Measurements from ENCODE around the gene INMT. TPM values are rescaled to one million over a fixed set of nuclear protein-coding genes. Genes with fewer than 3 reads are reported as not detected.

INMT gene
- total and polyA plus RNA-seq, 2 of the 13 experiments (the other 11 are each of a cell fraction or from before 2014, with no cell fraction given) = not detected

- Histone ChIP-seq H4K20me1 (ENCODE audit: insufficient read depth, low read length) (no peaks in the 10 kb centered on the region), H3K9me3 (ENCODE audit: low read length) (no peaks in the 10 kb centered on the region), H3K4me2 (ENCODE audit: low read depth, low read length) (no peak overlapping the region), H3K4me3 (replicated peaks in 1 of 3; ENCODE audit: insufficient read depth in 1 of 3, low read depth in 2 of 3, low read length in 3 of 3) (no peak overlapping the region), H3K27me3 (ENCODE audit: control insufficient read depth in 1 of 2, insufficient read depth in 2 of 2, low read length in 2 of 2) (peaks cover 0 to 35% of the 10 kb centered on the region in 2 experiments; a peak in 2 of 5 replicates), H3K9ac (ENCODE audit: insufficient read depth, low read depth, low read length) (no peak overlapping the region), H3K27ac (ENCODE audit: extremely low read length, insufficient read depth, low read length) (no peak overlapping the region), H3K36me3 (replicated peaks in 1 of 2; ENCODE audit: control insufficient read depth in 1 of 2, insufficient read depth in 2 of 2, low read length in 2 of 2) (no peaks in the 10 kb centered on the region), H3K4me1 (ENCODE audit: insufficient read depth, low read length) (no peaks in the 10 kb centered on the region), H2AFZ (ENCODE audit: low read length) (no peak overlapping the region), H3K79me2 (ENCODE audit: insufficient read depth, low read length) (no peaks in the 10 kb centered on the region)
- in situ Hi-C loops (cut with HindIII; ENCODE audit: extremely low pct_ligation_motif_present, low pct_unique_long_range_greater_than_20kb) = no loop called here
- FAIRE-seq (no peak), ATAC-seq (no peak), DNase-seq (ENCODE audit: low spot score) (no peak)
- CTCF ChIA-PET (ENCODE audit: low intra/inter-chr PET ratio, low total read pairs) = no interaction called here
- BruUV-seq (replicated peaks) = no TSS peak
- no CpG with 5 or more reads among the region's 6 CpGs for WGBS (ENCODE audit: low lambda C conversion rate)
- intact Hi-C loops (cut with micrococcal nuclease; ENCODE audit: unreplicated experiment) = no loop called here
- POLR2A ChIA-PET = no interaction called here
- TF ChIP-seq DZIP1 (CRISPR knock-in tag; IDR thresholded peaks at IDR 0.05) (no peak), ZBTB21 (CRISPR knock-in tag; IDR thresholded peaks at IDR 0.05) (no peak), TAF15 (IDR thresholded peaks at IDR 0.05; ENCODE audit: low read depth, low read length, poor library complexity, severe bottlenecking) (no peak), ZBTB2 (CRISPR knock-in tag; IDR thresholded peaks at IDR 0.05; ENCODE audit: low read depth) (no peak), CHD4 (IDR thresholded peaks at IDR 0.05; ENCODE audit: borderline replicate concordance, low read length) (no peak), BCL6 (CRISPR knock-in tag; IDR thresholded peaks at IDR 0.05) (no peak), KDM4B (CRISPR knock-in tag; IDR thresholded peaks at IDR 0.05) (no peak), PHB2 (IDR thresholded peaks at IDR 0.05; ENCODE audit: partially characterized antibody) (no peak), PCBP2 (optimal IDR thresholded peaks at IDR 0.05; ENCODE audit: low read depth, low read length, poor library complexity, severe bottlenecking) (no peak), ZNF703 (CRISPR knock-in tag; IDR thresholded peaks at IDR 0.05; ENCODE audit: borderline replicate concordance) (no peak), ZNF331 (CRISPR knock-in tag; IDR thresholded peaks at IDR 0.05) (no peak)
- TF ChIP-seq, protein P1, sequence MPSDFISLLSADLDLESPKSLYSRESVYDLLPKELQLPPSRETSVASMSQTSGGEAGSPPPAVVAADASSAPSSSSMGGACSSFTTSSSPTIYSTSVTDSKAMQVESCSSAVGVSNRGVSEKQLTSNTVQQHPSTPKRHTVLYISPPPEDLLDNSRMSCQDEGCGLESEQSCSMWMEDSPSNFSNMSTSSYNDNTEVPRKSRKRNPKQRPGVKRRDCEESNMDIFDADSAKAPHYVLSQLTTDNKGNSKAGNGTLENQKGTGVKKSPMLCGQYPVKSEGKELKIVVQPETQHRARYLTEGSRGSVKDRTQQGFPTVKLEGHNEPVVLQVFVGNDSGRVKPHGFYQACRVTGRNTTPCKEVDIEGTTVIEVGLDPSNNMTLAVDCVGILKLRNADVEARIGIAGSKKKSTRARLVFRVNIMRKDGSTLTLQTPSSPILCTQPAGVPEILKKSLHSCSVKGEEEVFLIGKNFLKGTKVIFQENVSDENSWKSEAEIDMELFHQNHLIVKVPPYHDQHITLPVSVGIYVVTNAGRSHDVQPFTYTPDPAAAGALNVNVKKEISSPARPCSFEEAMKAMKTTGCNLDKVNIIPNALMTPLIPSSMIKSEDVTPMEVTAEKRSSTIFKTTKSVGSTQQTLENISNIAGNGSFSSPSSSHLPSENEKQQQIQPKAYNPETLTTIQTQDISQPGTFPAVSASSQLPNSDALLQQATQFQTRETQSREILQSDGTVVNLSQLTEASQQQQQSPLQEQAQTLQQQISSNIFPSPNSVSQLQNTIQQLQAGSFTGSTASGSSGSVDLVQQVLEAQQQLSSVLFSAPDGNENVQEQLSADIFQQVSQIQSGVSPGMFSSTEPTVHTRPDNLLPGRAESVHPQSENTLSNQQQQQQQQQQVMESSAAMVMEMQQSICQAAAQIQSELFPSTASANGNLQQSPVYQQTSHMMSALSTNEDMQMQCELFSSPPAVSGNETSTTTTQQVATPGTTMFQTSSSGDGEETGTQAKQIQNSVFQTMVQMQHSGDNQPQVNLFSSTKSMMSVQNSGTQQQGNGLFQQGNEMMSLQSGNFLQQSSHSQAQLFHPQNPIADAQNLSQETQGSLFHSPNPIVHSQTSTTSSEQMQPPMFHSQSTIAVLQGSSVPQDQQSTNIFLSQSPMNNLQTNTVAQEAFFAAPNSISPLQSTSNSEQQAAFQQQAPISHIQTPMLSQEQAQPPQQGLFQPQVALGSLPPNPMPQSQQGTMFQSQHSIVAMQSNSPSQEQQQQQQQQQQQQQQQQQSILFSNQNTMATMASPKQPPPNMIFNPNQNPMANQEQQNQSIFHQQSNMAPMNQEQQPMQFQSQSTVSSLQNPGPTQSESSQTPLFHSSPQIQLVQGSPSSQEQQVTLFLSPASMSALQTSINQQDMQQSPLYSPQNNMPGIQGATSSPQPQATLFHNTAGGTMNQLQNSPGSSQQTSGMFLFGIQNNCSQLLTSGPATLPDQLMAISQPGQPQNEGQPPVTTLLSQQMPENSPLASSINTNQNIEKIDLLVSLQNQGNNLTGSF (CRISPR knock-in tag; IDR thresholded peaks at IDR 0.05) = no peak
- TF ChIP-seq, protein P2, sequence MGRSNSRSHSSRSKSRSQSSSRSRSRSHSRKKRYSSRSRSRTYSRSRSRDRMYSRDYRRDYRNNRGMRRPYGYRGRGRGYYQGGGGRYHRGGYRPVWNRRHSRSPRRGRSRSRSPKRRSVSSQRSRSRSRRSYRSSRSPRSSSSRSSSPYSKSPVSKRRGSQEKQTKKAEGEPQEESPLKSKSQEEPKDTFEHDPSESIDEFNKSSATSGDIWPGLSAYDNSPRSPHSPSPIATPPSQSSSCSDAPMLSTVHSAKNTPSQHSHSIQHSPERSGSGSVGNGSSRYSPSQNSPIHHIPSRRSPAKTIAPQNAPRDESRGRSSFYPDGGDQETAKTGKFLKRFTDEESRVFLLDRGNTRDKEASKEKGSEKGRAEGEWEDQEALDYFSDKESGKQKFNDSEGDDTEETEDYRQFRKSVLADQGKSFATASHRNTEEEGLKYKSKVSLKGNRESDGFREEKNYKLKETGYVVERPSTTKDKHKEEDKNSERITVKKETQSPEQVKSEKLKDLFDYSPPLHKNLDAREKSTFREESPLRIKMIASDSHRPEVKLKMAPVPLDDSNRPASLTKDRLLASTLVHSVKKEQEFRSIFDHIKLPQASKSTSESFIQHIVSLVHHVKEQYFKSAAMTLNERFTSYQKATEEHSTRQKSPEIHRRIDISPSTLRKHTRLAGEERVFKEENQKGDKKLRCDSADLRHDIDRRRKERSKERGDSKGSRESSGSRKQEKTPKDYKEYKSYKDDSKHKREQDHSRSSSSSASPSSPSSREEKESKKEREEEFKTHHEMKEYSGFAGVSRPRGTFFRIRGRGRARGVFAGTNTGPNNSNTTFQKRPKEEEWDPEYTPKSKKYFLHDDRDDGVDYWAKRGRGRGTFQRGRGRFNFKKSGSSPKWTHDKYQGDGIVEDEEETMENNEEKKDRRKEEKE (IDR thresholded peaks at IDR 0.05) = no peak
Measured at GRCh38 chr7:30733216-30733615, 18.7 kb upstream of the INMT start.
